Fibroblast of lung (primary cell): ENCODE data around the gene DNAH14.
"Not testable (repeated sequence)": the region's sequence is repeated elsewhere in the genome, so short reads cannot be mapped to it uniquely, and the experiment has no call there.

Source experiments
- EZH2 ChIP-seq: IDR thresholded peaks from 2 replicates; pipeline ENCODE4 v1.5.1; 2012; ENCODE audit warnings: low read length, control low read depth, mild to moderate bottlenecking; ENCODE audit errors: missing control alignments
- TF ChIP-seq, protein P1 (sequence below), 2 donors: IDR thresholded peaks in 1 of 2; conservative IDR thresholded peaks in 1 of 2; 1 replicate in 1 of 2; 2 replicates in 1 of 2; pipeline ENCODE4 v1.5.1; 2011 to 2012; ENCODE audit warnings: low read length in 2 of 2, control low read depth in 1 of 2, inconsistent platforms in 1 of 2, low read depth in 1 of 2, mild to moderate bottlenecking in 1 of 2

DNA sequence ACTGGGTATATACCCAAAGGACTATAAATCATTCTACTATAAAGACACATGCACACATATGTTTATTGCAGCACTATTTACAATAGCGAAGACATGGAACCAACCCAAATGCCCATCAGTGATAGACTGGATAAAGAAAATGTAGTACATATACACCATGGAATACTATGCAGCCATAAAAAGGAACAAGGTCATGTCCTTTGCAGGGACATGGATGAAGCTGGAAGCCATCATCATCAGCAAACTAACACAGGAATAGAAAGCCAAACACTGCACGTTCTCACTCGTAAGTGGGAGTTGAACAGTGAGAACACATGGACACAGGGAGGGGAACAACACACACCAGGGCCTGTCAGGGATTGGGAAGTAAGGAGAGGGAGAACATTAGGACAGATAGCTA lies 1.8 kb upstream of the DNAH14 start:
- TF ChIP-seq EZH2, result not testable (repeated sequence)
- TF ChIP-seq, protein P1, sequence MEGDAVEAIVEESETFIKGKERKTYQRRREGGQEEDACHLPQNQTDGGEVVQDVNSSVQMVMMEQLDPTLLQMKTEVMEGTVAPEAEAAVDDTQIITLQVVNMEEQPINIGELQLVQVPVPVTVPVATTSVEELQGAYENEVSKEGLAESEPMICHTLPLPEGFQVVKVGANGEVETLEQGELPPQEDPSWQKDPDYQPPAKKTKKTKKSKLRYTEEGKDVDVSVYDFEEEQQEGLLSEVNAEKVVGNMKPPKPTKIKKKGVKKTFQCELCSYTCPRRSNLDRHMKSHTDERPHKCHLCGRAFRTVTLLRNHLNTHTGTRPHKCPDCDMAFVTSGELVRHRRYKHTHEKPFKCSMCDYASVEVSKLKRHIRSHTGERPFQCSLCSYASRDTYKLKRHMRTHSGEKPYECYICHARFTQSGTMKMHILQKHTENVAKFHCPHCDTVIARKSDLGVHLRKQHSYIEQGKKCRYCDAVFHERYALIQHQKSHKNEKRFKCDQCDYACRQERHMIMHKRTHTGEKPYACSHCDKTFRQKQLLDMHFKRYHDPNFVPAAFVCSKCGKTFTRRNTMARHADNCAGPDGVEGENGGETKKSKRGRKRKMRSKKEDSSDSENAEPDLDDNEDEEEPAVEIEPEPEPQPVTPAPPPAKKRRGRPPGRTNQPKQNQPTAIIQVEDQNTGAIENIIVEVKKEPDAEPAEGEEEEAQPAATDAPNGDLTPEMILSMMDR (conservative IDR thresholded peaks at IDR 0.05 in 1 of 2, IDR thresholded peaks at IDR 0.05 in 1 of 2; ENCODE audit: low read depth in 1 of 2, low read length in 2 of 2), result not testable (repeated sequence)
